ENCODE results near the gene AIFM2.

DNA sequence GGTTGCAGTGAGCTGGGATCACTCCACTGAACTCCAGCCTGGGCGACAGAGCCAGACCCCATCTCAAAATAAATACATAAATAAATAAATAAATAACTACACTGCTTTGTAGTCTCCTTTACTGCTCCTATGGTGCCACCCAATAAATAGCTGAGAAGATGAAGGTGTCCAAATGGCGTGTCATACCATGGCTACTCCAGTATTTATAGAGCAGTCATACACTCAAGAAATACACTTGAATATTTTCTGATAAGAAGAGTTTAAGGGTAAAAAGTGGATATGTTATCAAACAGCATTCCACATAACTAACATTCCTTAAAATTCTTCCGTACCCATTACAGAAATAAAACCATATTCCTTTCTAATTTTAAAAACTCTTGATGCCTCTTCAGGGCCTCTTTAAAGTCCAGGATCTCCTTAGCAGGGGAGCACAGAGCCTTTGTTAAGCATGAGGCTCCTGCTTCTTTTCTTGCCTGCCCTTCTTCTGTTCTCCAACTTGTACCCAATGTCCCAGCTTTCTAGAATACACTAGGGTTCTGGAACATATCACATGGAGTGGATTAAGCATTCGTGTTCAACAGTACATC is 45.6 kb upstream of the AIFM2 start:
- TF ChIP-seq TARDBP (IDR thresholded peaks at IDR 0.05) (no peak), FOXA1 (IDR thresholded peaks at IDR 0.05) (no peak), ELF4 (IDR thresholded peaks at IDR 0.05) (no peak), CTBP1 (IDR thresholded peaks at IDR 0.05; ENCODE audit: borderline replicate concordance) (no peak), SP1 (IDR thresholded peaks at IDR 0.05) (no peak), SUZ12 (IDR thresholded peaks at IDR 0.05) (no peak), ZNF384 (IDR thresholded peaks at IDR 0.05) (no peak), FOXM1 (IDR thresholded peaks at IDR 0.05; ENCODE audit: borderline replicate concordance) (no peak), L3MBTL2 (conservative IDR thresholded peaks at IDR 0.05) (no peak), ARNT (IDR thresholded peaks at IDR 0.05) (no peak)
- TF ChIP-seq, protein P1, sequence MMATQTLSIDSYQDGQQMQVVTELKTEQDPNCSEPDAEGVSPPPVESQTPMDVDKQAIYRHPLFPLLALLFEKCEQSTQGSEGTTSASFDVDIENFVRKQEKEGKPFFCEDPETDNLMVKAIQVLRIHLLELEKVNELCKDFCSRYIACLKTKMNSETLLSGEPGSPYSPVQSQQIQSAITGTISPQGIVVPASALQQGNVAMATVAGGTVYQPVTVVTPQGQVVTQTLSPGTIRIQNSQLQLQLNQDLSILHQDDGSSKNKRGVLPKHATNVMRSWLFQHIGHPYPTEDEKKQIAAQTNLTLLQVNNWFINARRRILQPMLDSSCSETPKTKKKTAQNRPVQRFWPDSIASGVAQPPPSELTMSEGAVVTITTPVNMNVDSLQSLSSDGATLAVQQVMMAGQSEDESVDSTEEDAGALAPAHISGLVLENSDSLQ (IDR thresholded peaks at IDR 0.05) = no peak

Data from HEK293T (cell line).